Measurements from ENCODE around the gene GRHL1. TPM values are rescaled to one million over a fixed set of nuclear protein-coding genes. Genes with fewer than 3 reads are reported as not detected.

Gene GRHL1
- total RNA-seq, 4 donors from 2014 or later: 0.29 to 1.0 (median 0.75) TPM

DNA sequence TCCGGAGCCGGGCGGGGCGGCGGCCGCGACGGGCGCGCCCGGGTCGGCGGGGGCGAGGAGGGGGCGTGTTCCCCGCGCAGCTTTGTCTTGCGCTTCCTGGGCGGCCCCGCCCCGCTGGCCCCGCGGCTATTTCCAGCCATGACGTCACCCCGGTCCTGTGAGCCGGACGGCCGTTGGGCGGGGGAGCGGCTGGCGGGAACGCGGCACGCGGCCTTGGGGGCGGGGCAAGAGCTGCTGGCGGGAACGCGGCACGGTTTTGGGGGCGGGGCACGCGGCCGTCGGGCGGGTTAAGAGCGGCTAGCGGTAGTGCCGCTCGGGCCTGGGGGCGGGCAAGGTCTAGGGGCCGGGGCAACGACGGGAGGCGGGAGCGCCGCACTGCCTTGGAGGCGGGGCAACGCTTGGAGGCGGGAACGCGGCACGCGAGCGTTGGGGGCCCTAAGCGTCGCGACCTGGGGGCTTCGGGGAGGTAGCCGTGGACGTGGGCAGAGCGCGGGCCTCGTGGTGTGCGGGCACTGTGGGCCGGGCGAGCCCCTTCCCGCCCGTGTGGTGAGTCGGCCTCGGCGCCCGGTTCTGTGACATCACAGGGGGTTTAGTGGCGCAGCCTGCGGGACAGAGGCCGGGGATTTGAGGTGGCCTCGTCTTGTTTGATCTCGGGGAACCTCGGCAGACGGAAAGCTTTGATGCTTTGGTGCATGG is 92.6 kb downstream of the GRHL1 start:
- DNase-seq: peak; percentile 96
- H3K36me3 ChIP-seq: peaks cover 0 to 25% of the 10 kb centered on the region in 2 donors
- peak overlapping the region; percentile 58 to 69 (median 65) for H3K4me3 ChIP-seq
- peaks cover 35 to 62% of the 10 kb centered on the region in 2 donors for H3K4me1 ChIP-seq
- H3K9me3 ChIP-seq: no peaks in the 10 kb centered on the region
- H3K27me3 ChIP-seq: no peaks in the 10 kb centered on the region
- H3K27ac ChIP-seq: peak overlapping the region; percentile 94 to 95 (median 94)
- ATAC-seq: peak; percentile 77
- TF ChIP-seq POLR2A (IDR thresholded peaks at IDR 0.05): peak; percentile 8 to 59
- TF ChIP-seq, protein P1, sequence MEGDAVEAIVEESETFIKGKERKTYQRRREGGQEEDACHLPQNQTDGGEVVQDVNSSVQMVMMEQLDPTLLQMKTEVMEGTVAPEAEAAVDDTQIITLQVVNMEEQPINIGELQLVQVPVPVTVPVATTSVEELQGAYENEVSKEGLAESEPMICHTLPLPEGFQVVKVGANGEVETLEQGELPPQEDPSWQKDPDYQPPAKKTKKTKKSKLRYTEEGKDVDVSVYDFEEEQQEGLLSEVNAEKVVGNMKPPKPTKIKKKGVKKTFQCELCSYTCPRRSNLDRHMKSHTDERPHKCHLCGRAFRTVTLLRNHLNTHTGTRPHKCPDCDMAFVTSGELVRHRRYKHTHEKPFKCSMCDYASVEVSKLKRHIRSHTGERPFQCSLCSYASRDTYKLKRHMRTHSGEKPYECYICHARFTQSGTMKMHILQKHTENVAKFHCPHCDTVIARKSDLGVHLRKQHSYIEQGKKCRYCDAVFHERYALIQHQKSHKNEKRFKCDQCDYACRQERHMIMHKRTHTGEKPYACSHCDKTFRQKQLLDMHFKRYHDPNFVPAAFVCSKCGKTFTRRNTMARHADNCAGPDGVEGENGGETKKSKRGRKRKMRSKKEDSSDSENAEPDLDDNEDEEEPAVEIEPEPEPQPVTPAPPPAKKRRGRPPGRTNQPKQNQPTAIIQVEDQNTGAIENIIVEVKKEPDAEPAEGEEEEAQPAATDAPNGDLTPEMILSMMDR (IDR thresholded peaks at IDR 0.05 in 4 of 5, conservative IDR thresholded peaks at IDR 0.05 in 1 of 5): no peak
- intact Hi-C loops (cut with DNase I; ENCODE audit: low total_unique reads): loop anchor here (2.0 to 10.0 kb wide), 6 partner anchors 202 to 1551 kb away; partner anchors contain the start of genes ADAM17, CPSF3, ITGB1BP1 and ODC1
- in situ Hi-C loops (cut with MboI; ENCODE audit: low sequenced_read_pairs in 4 of 4): loop anchor here in 3 of 4 donors (10.0 to 25.0 kb wide), 3 partner anchors 229 to 407 kb away; partner anchors contain the start of gene YWHAQ (in 1 of the 3)

DNA sequence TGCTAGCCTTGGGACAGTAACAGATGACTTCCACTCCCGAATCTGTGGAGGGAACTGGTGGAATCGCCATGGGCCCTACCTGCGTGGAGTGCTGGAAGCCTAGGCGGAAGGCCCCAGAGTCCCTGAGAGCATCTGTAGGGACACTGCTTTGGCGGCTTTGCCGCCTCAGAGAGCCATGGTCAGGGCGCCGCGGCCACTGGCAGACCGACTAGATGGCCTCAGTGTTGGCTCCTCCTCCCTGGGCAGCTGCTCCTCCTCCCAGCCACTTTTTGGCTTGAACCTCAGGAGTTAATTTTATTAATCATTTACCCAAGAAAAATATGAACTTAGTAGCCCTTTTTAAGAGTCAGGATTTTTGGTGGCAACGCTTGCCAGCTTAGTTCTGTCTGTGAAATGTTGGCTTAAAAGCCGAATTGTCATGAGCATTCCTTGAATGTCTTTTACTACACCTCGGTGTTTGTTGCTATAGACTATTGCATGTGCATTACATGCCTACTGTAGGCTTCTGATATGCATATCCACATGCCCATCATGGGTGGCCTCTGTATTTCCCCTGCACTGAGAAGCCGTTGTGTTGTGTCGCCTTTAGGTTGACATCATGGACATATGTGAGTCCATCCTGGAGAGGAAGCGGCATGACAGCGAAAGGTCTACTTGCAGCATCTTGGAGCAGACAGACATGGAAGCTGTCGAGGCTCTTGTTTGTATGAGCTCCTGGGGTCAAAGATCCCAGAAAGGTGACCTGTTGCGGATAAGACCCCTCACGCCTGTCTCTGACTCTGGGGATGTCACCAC is 94.3 kb downstream of the GRHL1 start:
- no peaks in the 10 kb centered on the region for H3K27me3 ChIP-seq
- ATAC-seq (no peak), DNase-seq (no peak)
- intact Hi-C loops (cut with DNase I; ENCODE audit: low total_unique reads) (loop anchor here (5.0 to 10.0 kb wide), 3 partner anchors 233 to 1549 kb away; partner anchors contain the start of genes CPSF3 and ITGB1BP1), in situ Hi-C loops (cut with MboI; ENCODE audit: low sequenced_read_pairs in 4 of 4) (loop anchor here (5.0 to 25.0 kb wide), 5 partner anchors 58 to 408 kb away; partner anchors contain the start of gene YWHAQ (in 1 of the 4))
- H3K27ac ChIP-seq: peak overlapping the region; percentile 94 to 95 (median 94)
- H3K4me3 ChIP-seq: peak overlapping the region in 1 of 4 donors; percentile 62
- peaks cover 0 to 25% of the 10 kb centered on the region in 2 donors for H3K36me3 ChIP-seq
- peaks cover 23 to 52% of the 10 kb centered on the region in 2 donors for H3K4me1 ChIP-seq
- TF ChIP-seq, protein P1 (IDR thresholded peaks at IDR 0.05 in 4 of 5, conservative IDR thresholded peaks at IDR 0.05 in 1 of 5): no peak
- TF ChIP-seq POLR2A (IDR thresholded peaks at IDR 0.05): no peak
- H3K9me3 ChIP-seq: no peaks in the 10 kb centered on the region

DNA sequence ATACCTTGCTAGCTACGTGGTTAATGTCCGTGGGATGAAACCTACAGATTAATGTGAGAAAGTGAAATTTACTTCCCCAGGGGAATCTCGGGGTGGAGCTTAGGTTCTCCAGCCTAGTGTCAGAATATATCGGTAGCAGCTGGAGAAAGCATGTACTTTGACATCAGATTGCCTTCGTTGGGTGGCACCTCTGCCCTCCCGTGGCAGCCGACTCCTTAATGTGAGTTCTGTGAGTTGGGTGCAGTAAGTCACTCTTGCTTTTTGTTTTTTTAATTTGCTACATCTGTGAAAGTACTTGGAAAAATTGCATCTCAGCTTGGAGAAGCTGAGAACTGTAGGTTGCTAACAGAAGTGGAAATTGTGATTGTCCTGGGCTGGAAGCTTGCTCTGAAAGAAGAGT is 95.4 kb downstream of the GRHL1 start:
- peaks cover 0 to 30% of the 10 kb centered on the region in 2 donors for H3K36me3 ChIP-seq
- no peaks in the 10 kb centered on the region for H3K9me3 ChIP-seq
- H3K27me3 ChIP-seq: no peaks in the 10 kb centered on the region
- intact Hi-C loops (cut with DNase I; ENCODE audit: low total_unique reads): loop anchor here (5.0 to 10.0 kb wide), 3 partner anchors 235 to 1548 kb away; partner anchors contain the start of genes CPSF3 and ITGB1BP1
- in situ Hi-C loops (cut with MboI; ENCODE audit: low sequenced_read_pairs in 4 of 4): loop anchor here (5.0 to 25.0 kb wide), 5 partner anchors 60 to 410 kb away; partner anchors contain the start of gene YWHAQ (in 1 of the 4)
- DNase-seq (no peak), ATAC-seq (no peak)
- H3K4me3 ChIP-seq: no peak overlapping the region
- TF ChIP-seq, protein P1 (IDR thresholded peaks at IDR 0.05 in 4 of 5, conservative IDR thresholded peaks at IDR 0.05 in 1 of 5): no peak
- TF ChIP-seq POLR2A (IDR thresholded peaks at IDR 0.05): no peak
- peak overlapping the region in 2 of 4 donors; percentile 94 to 95 for H3K27ac ChIP-seq
- peaks cover 19 to 40% of the 10 kb centered on the region in 2 donors for H3K4me1 ChIP-seq

DNA sequence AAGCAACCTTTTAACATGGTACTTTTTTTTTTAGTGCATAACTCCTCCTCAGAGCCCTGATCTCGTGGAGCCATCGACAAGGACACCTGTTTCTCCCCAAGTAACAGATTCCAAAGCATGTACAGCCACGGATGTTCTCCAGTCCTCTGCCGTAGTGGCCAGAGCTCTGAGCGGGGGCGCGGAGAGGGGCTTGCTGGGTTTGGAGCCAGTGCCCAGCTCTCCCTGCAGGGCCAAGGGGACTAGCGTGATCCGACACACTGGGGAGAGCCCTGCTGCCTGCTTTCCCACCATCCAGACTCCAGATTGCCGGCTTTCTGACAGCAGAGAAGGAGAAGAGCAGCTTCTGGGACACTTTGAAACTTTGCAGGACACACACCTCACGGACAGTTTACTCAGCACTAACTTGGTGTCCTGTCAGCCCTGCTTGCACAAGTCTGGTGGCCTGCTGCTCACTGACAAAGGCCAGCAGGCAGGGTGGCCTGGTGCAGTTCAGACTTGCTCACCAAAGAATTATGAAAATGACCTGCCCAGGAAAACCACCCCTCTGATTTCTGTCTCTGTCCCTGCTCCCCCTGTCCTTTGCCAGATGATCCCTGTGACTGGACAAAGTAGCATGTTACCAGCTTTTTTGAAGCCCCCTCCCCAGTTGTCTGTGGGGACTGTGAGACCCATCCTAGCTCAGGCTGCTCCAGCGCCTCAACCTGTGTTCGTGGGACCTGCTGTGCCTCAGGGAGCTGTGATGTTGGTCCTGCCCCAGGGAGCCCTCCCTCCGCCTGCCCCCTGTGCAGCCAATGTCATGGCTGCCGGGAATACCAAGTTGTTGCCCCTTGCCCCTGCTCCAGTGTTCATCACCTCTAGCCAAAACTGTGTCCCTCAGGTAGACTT is 96.4 kb downstream of the GRHL1 start:
- ATAC-seq: no peak
- Histone ChIP-seq H3K27ac (peak overlapping the region in 3 of 4 donors; percentile 0 to 95 (median 23)), H3K4me3 (no peak overlapping the region), H3K27me3 (no peaks in the 10 kb centered on the region), H3K9me3 (no peaks in the 10 kb centered on the region), H3K4me1 (peaks cover 12 to 34% of the 10 kb centered on the region in 2 donors), H3K36me3 (peaks cover 0 to 38% of the 10 kb centered on the region in 2 donors)
- no peak for DNase-seq
- no peak for TF ChIP-seq POLR2A (IDR thresholded peaks at IDR 0.05)
- TF ChIP-seq, protein P1 (IDR thresholded peaks at IDR 0.05 in 4 of 5, conservative IDR thresholded peaks at IDR 0.05 in 1 of 5): no peak
- intact Hi-C loops (cut with DNase I; ENCODE audit: low total_unique reads): loop anchor here (1.0 to 10.0 kb wide), 5 partner anchors 12 to 1547 kb away; partner anchors contain the start of genes CPSF3 and ITGB1BP1
- in situ Hi-C loops (cut with MboI; ENCODE audit: low sequenced_read_pairs in 4 of 4): loop anchor here (5.0 to 25.0 kb wide), 5 partner anchors 61 to 411 kb away; partner anchors contain the start of gene YWHAQ (in 1 of the 4)
